ENCODE data around the gene KRTAP5-8.
"Not testable (repeated sequence)": the region's sequence is repeated elsewhere in the genome, so short reads cannot be mapped to it uniquely, and the experiment has no call there.

Gene KRTAP5-8

DNA sequence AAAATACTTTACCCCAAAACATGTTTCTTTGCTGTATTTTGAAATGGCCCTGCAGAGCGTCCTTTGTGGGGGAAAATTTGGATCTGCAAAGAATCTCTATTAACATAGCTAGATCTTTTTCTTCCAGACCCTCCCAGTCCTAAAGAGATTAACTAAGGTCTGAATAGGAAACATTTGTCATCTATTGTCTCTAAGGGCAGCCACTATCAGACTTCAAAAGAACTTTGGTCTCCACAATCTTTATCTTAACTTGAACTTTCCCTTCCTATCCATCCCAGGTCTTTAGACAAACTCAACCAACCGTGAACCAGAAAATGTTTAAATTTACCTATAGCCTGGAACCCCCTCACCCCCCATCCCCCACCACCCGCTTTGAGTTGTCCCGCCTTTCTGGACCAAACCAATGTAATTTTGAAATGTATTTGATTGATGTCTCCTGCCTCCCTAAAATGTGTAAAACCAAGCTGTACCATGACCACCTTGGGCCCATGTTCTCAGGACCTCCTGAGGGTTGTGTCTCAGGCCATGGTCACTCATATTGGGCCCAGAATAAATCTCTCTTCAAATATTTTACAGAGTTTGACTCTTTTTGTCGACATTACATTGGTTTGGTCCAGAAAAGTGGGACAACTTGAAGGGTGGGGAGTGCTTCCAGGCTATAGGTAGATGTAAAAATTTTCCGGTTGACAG, 6.8 kb downstream of the KRTAP5-8 start:
- no peak for DNase-seq

DNA sequence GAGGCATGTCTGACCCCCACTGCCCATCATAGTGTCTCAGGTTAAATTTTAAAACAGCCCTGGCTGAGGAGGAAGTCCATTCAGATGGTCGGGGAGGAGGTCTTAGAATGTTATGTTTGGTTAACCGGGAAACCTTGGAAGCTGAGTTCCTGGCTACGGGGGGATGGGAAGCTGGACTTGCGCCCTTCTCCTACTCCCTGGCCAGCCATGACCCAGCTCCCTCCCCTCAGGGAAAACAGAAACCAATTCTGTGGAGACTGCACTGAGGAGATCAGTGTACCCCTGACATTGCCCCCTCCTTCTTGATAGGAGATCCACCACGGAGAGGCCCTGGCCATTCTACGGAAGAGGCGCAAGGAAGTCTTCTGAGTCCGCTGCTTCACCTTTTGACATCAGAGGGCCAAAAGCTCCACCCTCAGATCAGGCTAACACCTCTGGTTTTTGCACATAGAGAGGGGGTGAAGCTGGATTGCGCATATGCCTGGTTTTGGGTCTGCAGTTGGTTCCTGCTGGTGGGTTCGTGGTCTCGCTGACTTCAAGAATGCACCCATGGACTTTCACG, 7.7 kb downstream of the KRTAP5-8 start:
- DNase-seq: no peak

DNA sequence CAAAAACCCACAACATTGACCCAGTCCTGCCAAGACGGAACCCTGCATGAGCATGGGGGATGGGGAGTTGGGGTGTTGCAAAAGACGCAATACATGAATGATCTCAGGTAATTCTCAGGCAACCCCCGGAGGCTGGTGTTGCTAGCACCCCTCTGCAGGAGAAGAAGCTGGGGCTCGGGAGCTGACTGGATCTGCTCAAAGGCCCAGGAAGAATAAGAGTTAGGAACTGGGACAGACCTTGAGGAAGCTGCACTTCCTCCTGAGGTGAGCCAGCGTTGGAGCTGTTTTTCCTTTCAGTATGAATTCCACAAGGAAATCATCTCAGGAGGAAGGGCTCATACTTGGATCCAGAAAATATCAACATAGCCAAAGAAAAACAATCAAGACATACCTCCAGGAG, 10.3 kb downstream of the KRTAP5-8 start, which contains the start of gene KRTAP5-9:
Gene KRTAP5-9, plus strand, starts transcription at position 301 of the 400 bp plus-strand sequence. CDS start 238 bp downstream, outside the sequence.
- no peak for DNase-seq

DNA sequence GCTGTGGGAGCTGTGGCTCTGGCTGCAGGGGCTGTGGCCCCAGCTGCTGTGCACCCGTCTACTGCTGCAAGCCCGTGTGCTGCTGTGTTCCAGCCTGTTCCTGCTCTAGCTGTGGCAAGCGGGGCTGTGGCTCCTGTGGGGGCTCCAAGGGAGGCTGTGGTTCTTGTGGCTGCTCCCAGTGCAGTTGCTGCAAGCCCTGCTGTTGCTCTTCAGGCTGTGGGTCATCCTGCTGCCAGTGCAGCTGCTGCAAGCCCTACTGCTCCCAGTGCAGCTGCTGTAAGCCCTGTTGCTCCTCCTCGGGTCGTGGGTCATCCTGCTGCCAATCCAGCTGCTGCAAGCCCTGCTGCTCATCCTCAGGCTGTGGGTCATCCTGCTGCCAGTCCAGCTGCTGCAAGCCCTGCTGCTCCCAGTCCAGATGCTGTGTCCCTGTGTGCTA, 10.9 kb downstream of the KRTAP5-8 start:
- DNase-seq: no peak

DNA sequence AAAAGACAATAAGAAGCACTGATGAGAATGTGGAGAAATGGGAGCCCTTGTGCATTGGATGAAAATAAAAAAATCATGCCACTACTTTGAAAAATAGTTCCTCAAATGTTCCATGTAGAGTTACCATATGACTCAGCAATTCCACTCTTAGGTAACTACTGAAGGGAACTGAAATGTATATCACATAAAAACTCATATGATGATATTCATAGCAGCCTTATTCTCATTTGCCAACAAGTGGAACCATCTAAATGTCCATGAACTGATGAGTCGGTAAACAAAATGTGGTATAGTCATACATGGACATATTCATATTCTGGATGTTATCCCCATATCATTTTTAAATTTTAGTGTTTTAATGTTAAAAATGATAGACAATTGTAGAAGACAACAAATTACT, 13.9 kb downstream of the KRTAP5-8 start:
- no peak for DNase-seq

DNA sequence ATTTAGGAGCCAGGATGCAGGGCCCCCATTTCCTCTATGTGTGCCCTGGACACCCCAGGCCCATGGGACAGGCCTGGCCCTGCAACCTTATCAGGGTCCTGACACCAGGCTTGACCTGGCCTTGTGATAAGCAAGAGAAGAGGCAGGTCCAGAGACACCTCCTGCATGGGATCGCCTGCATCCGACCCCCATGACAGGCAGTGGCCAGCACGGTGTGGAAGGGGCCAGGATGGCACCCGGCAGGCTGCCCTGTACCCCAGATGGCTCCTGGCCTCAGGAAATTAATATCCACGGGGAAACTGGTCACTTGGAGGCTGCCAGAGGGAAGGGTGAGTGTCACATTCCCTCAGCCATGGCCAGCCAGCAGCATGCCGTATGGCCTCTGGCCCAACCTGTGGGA, 17.2 kb downstream of the KRTAP5-8 start:
- DNase-seq: no peak

DNA sequence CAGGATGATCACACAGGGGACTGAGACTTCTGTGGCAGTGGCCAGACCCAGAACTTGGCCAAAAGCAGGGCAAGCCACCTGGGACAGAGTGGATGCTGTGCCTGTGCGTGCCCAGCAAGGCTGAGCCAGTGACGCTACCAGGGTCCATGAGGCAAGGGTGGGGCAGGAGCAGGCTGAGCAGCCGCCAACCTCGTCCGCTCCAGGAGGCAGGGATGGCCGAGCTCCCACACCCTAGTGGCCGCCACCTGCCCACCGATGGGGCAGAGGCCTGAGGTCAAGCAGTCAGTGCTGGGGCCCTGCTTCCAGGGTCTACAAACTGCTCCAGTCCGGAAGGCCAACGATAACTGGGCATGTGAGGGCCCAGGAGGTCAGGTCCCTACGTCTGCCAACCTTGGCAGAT, 17.7 kb downstream of the KRTAP5-8 start:
- DNase-seq: no peak

DNA sequence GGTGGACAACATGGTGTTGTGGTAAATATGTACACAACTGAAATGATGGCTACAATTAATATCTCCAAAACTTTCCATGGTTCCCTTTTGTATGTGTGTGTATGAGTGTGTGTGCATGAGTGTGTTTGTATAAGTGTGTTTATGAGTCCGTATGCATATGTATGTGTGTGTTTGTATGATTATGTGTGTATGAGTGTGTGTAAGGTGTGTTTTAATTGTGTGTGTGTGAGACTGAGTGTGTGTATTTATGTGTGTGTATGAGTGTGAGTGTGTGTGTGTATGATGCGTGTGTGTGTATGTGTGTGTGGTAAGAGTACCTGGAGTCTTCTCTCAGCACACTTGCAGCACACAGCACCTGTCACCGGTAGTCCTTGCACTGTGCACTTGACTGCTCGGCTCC, 18.2 kb downstream of the KRTAP5-8 start:
- DNase-seq: no peak

DNA sequence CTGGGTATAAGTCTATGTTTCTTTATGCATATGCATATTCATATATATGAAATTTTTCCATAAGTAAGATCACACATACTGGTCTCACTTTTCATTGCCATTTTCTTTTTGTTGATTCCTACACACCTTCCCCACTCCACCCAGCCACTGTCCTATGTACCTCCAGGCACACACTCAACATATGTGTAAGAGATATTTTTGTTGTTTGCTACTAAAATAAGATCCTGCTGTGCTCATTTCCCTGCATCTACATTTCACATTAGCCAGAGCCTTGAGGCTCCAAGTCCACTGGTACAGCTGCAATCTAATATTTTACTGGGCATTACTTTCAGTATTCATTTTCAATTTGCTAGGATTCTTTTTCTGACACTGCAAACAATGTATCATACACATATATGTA, 19.4 kb downstream of the KRTAP5-8 start:
- DNase-seq: no peak

DNA sequence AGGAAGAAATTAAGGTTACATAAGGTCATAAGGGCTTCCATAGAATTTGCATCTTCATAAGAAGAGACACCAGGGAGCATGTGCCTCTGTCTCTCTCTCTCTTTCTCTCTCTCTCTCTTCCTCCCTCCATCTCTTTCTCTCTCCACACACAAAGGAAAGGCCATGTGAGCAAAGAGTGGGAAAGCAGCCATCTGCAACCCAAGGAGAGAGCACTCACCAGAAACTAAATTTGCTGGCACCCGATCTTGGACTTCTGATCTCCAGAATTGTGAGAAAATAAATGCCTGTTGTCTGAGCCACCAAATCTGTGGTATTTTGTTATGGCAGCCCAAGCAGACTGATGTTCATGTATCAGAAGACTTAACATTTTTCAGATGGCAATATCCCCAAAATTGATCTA, 21.2 kb downstream of the KRTAP5-8 start:
- DNase-seq: no peak

DNA sequence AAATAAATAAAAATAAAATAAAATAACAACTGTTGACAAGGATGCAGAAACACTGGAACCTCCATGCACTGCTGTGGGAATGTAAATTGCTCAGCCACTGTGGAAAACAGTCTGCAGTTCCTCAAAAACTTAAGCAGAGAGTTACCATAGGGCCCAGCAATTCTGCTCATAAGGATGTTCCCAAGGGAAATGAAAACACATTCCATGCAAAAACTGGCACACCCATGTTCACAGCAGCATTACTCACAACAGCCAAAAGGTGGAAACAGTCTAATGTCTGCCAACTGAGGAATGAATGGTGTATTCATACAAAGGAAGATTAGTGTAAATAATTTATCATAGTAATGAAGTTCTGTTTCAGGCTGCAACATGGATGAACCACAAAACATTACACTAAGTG, 24.3 kb downstream of the KRTAP5-8 start:
- no peak for DNase-seq

DNA sequence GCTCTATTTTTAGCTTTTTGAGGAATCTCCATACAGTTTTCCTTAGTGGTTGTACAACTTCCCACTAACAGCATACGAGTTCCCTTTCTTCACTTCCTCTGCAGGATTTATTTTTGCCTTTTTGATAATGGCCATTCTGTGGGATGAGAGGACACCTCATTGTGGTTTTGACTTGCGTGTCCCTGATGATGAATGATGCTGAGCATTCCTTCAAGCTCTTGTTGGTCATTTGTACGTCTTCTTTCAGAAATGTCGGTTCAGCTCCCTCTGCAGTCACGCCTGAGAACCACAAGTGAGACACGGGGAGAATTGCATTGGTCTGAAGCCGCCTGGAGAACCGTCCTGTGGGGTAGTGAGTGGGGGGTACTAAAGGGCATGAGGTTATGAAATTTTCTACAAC, 25.6 kb downstream of the KRTAP5-8 start:
- no peak for DNase-seq

DNA sequence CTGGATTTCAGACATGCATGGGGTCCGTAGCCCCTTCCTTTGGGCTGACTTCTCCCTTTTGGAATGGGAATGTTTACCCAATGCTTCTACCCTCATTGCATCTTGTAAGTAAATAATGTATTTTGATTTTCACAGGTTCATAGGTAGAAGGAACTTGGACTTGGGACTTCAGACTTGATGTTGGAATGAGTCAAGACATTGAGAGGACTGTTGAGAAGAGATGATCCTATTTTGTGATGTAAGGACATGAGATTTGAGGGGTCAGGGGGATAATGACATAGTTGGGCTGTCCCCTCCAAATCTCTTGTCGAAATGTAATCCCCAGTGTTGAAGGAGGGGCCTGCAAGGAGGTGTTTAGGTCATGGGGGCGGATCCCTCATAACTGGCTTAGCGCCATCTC, 26.6 kb downstream of the KRTAP5-8 start:
- no peak for DNase-seq

DNA sequence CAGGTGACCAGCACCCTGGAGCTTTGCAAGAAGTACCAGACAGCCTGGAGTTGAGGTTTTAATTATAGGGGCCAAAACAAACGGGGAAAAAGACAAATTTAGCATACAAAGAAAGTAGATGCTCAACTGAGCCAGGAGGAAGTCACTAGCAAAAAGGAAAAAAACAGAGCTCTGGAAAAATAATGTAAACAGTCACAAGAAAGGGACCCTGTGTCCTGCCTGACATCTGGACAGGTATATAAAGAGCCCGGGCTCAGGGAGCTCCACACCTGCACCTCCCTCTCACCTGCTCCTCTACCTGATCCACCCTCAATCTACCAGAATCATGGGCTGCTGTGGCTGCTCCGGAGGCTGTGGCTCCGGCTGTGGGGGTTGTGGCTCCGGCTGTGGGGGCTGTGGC, 27.4 kb downstream of the KRTAP5-8 start, which contains the start of gene KRTAP5-10:
Gene KRTAP5-10, plus strand, starts transcription at position 301 of the 400 bp plus-strand sequence. Its CDS starts 25 bp downstream, at position 326.
- no peak for DNase-seq

DNA sequence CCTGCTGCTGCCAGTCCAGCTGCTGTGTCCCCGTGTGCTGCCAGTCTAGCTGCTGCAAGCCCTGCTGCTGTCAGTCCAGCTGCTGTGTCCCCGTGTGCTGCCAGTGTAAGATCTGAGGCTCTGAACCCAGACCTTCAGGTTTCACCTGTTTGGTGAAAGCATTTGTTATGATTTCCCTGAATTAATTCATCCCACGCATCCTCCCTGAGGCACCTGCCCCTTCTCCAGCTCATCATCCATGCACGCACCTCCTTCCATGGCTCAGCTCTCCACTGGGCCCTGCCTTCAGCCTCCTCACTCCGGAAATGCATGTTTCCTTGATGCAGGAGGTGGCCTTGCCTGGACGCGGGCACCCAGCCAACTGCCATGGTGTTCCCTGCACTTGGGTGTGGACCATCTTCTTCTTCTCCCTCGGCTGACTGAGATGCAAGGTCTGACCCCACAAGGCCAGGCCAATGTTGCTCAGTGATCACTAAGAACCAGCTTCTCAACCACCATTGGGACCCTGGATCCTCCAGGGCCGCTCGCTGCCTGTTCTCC, 28.3 kb downstream of the KRTAP5-8 start:
- no peak for DNase-seq

DNA sequence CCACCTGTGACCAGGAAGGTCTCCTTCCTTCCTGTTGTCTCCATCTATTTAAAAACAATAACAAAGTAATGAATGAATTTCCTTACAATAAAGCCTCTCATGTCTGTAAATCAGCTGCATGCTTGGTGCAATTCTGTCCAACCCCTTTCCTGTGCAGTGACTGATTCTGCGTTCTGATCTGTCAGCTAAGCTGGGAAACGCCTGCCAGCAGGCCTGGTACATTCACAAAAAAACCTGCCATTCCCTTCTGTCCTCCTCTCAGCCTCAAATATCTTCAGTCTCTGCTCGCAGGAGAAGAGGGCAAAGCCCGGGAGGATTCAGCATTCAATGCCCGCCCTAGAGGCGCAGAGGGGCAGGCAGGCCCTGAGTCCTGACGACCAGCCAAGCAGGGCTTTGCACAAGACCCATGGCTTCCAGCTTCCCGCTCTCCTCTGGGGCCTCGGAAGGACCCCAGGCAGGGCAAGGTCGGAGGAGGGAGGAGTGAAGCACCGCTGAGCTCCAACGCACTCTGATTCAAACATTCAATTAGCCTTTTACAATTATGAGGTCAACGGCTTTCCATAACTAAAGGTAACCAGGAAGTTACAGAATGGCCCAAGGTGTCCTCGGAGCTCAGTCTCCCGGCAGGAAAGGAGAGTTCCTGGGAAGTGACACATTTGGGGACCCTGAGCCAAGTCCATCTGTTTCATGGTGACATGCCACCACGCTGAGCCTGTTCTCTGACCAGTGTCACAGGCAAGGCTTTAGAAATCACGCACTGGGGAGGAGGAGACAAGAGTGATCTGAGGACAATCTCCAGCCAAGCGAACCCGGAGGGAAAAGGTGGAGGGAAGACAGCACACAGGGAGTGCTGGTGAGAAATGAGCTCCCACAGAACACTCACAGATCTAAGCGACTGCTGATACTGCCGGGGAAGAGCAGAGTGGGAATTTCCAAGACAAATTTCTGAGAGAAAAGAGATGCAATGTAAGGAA, 29.1 kb downstream of the KRTAP5-8 start:
- DNase-seq: not testable (repeated sequence)

DNA sequence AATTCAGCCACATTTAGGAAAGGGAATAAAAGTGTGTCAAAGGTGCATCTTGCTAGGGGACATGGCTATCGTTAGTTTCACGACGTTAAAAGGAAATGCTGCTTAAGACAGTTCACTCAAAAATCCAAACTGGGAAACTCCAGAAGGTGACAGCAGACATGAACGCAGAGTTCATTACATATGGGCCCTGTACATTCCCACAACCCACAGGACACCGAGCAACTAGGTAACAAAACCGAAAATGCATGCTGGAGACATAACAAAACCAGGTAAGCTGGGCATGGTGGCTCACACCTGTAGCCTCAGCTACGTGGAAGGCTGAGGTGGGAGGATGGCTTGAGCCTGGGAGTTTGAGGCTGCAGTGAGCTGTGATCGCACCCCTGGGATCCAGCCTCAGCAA, 29.8 kb downstream of the KRTAP5-8 start:
- DNase-seq: not testable (repeated sequence)

DNA sequence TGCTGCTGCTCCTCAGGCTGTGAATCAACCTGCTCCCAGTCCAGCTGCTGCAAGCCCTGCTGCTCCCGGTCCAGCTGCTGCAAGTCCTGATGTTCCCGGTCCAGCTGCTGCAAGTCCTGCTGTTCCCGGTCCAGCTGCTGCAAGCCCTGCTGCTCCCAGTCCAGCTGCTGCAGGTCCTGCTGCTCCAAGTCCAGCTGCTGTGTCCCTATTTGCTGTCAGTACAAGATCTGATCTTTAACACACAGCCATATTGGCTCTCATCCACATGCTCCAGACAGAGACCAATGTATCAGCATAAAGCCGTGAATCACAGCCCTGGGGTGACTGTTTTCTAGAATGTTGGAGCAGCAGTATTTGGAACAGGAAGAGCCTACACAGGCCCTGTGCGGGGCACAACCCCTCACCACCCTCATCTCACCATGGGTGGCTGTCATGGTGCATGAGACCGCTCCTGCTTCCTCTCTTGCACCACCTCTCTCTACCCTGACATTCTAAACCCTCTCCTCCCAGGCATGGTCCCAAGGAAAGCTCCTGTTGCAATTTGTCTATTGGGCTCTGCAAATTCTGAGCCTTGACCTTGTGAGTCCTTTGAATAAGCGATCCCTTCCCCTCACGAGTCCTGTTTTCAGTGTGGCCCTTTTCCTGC, 31.0 kb downstream of the KRTAP5-8 start:
- DNase-seq: no peak

DNA sequence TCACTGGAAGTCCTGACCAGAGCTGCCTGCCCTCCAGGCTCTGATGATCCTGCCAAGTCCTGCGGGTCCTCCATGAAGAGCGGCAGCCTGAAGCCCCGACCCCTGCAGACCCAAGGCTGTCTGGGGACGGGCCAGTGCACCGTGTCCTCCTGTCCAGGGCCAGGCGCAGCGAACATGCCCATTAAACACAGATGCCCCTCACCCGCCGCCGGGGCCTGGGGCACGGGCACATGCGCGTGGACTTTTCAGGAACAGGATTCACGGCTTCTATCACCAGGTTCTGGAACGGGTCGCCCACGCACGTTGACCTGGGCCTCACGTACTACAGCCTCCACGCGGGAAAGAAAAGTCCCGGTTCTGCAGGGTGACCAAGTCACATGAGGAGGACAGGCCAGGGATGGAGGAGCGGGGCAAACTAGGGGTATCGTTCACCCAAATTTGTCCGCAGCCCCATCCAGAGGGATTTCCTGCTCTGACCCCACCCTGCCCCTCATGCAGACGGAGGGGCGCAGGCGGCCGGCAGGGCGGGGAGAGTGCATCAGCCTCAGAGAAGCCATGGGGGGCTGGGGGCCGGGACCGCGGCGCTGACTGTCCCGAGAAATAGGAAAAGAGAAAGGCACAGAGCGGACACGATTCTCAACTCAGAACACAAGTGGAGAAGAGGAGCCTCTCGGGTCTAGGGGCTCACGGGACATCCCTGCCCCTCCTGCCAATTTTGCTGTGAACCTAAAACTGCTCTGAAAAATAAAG, 33.5 kb downstream of the KRTAP5-8 start:
- not testable (repeated sequence) for DNase-seq

DNA sequence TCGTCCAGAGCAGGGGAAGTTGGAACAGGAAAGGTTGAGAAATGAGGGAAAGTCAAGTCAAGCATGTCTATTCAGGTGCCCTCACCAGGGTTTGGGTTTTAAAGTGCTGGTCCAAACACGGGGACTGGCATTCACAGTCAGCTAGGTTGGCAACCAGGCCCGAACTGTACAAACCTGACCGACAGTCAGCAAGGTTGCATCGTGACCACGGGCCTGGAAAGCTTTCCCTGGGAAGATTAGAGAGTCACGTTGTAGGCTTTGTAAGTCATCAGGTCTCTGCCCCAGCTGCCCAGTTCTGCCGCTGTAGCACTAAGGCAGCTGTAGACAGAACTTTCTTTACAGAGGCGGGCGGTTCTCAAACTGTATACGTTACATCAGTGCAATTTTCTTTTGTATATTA, 35.0 kb downstream of the KRTAP5-8 start:
- DNase-seq: no peak

DNA sequence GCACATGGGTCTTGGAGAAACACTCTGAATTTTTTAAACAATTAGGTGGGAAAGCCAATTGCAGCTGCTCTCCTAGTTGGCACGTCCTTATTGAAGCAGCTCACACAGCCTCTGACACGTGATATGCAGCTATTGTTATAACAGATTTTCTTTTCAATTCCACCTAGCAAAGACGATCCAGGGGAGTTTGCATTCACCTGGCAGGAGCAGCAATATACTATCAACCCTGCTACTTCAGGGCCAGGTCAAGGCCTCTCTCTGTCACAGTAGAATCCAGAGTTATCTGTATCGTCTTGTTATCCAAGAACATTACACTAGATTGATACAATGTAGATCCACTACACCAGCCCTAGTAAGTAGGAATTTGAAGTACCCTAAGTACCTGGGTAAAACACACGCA, 36.6 kb downstream of the KRTAP5-8 start:
- no peak for DNase-seq

Measured in NCI-H2171 (cell line).